ENCODE results near the gene FAM83D. TPM values are rescaled to one million over a fixed set of nuclear protein-coding genes. Genes with fewer than 3 reads are reported as not detected.

The FAM83D gene
- total RNA-seq, 4 donors from 2014 or later: 3.9 to 15.8 (median 11.6) TPM

DNA sequence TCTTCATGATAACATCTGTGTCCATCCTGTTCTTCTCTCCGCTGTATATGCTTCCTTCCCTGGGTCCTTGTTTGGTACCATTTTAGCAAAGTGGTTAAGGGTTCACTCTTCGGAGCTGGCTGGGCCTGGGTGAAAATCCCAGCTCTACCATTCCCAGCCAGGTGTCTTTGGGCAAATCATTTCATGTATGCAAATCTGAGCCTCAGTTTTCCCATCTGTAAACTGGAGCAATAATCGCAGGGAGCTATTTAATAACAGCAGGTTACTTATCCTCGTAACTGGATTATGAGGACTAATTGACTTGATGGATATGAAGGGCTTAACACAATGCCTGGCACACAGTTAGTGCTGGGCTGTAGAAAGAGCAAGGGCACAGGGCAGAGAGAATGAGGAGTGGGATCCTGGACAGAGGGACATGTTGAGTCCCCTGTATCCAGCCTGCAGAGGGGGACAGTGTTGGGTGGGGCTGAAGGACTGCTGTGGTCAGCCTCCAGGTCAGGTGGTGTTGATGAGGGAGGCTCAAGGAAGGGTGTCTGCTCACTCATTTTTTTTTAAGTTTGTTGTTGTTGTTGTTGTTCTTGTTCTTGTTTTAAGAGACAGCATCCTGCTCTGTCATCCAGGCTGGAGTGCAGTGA lies 44.3 kb upstream of the FAM83D start:
- no peak overlapping the region for H3K27ac ChIP-seq
- H3K27me3 ChIP-seq: peaks cover 54% of the 10 kb centered on the region
- DNase-seq (ENCODE audit: low spot score in 2 of 2): no peak
- no peaks in the 10 kb centered on the region for H3K4me1 ChIP-seq
- no peaks in the 10 kb centered on the region for H3K9me3 ChIP-seq
- no peaks in the 10 kb centered on the region for H3K36me3 ChIP-seq
- H3K4me3 ChIP-seq: no peak overlapping the region
- WGBS: 94% methylated on average over 4 of the region's 4 CpGs
- TF ChIP-seq, protein P1, sequence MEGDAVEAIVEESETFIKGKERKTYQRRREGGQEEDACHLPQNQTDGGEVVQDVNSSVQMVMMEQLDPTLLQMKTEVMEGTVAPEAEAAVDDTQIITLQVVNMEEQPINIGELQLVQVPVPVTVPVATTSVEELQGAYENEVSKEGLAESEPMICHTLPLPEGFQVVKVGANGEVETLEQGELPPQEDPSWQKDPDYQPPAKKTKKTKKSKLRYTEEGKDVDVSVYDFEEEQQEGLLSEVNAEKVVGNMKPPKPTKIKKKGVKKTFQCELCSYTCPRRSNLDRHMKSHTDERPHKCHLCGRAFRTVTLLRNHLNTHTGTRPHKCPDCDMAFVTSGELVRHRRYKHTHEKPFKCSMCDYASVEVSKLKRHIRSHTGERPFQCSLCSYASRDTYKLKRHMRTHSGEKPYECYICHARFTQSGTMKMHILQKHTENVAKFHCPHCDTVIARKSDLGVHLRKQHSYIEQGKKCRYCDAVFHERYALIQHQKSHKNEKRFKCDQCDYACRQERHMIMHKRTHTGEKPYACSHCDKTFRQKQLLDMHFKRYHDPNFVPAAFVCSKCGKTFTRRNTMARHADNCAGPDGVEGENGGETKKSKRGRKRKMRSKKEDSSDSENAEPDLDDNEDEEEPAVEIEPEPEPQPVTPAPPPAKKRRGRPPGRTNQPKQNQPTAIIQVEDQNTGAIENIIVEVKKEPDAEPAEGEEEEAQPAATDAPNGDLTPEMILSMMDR (IDR thresholded peaks at IDR 0.05): no peak
- TF ChIP-seq POLR2AphosphoS5 (IDR thresholded peaks at IDR 0.05) (no peak), POLR2A (IDR thresholded peaks at IDR 0.05) (no peak), EP300 (IDR thresholded peaks at IDR 0.05) (no peak)

DNA sequence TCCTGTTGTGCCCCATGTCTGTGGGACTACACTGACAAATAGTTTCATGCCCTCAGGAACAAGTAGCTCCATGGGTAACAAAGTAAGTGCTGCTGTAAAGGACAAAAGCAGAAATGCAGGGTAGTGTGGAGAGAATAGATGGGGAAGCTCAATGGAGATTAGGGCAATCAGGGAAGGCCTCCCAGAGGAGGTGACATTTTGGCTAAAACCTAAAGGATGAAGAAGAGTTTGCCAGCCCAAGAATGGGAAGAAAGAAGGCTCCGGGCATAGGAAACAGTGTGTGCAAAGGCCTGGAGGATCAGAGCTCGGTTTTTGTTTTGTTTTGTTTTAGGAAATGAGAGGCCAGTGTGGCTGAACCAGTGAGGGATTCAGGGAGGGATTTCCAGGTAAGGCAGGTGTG lies 43.6 kb upstream of the FAM83D start:
- DNase-seq (ENCODE audit: low spot score in 2 of 2): no peak
- Histone ChIP-seq H3K27ac (no peak overlapping the region), H3K4me3 (no peak overlapping the region), H3K4me1 (no peaks in the 10 kb centered on the region), H3K36me3 (no peaks in the 10 kb centered on the region), H3K27me3 (peaks cover 54% of the 10 kb centered on the region), H3K9me3 (no peaks in the 10 kb centered on the region)
- WGBS: 80% methylated on average over 2 of the region's 2 CpGs
- no peak for TF ChIP-seq EP300 (IDR thresholded peaks at IDR 0.05)
- TF ChIP-seq POLR2A (IDR thresholded peaks at IDR 0.05): no peak
- no peak for TF ChIP-seq POLR2AphosphoS5 (IDR thresholded peaks at IDR 0.05)
- TF ChIP-seq, protein P1 (IDR thresholded peaks at IDR 0.05): no peak

DNA sequence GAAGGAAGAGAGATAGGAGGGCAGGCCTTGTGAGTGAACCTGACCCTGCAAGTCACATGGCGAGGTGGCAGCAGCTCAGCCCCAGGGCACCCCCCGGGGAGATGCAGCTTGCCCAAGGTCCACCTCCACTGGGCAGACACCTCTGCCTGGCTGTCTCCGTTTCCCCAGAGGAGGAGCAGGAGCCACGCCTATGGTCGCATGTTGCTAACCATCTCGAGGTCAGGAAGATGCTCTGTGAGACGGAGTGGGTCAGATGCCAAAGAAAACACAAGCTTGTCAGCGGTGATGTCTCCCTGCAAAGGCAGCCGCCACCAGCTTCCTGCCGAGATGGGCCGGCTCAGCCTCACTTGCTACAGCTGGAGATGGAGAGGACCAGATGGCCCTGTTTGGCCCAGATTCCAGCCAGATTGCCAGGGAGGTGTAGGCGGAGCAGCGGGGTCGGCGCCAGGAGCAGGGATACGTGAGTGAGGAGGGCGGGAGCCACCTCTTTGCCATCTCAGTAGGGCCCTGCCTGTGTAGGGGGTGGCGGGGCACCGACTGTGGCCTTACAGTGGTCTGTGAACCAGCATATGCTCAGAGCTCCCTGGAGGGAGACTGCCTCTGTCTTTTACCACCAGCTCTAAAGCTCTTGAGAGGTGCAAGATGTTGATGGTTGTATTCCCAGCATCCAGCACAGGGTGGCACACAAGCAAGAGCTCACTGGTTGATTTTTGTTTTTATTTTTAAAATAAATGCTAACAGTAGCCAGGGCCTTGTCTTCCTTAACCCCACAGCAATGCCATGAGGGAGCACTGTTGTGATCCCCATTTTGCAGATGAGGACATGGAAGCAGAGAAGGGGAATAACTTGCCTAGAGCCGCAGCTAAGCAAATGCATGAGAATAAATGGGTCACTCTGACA lies 42.9 kb upstream of the FAM83D start:
- WGBS: 45% methylated on average over 16 of the region's 20 CpGs
- no peak overlapping the region for H3K4me3 ChIP-seq
- no peaks in the 10 kb centered on the region for H3K4me1 ChIP-seq
- DNase-seq (ENCODE audit: low spot score in 2 of 2): no peak
- H3K36me3 ChIP-seq: no peaks in the 10 kb centered on the region
- no peaks in the 10 kb centered on the region for H3K9me3 ChIP-seq
- no peak overlapping the region for H3K27ac ChIP-seq
- peaks cover 51% of the 10 kb centered on the region for H3K27me3 ChIP-seq
- TF ChIP-seq POLR2AphosphoS5 (IDR thresholded peaks at IDR 0.05): no peak
- TF ChIP-seq, protein P1 (IDR thresholded peaks at IDR 0.05): no peak
- no peak for TF ChIP-seq EP300 (IDR thresholded peaks at IDR 0.05)
- TF ChIP-seq POLR2A (IDR thresholded peaks at IDR 0.05): no peak

DNA sequence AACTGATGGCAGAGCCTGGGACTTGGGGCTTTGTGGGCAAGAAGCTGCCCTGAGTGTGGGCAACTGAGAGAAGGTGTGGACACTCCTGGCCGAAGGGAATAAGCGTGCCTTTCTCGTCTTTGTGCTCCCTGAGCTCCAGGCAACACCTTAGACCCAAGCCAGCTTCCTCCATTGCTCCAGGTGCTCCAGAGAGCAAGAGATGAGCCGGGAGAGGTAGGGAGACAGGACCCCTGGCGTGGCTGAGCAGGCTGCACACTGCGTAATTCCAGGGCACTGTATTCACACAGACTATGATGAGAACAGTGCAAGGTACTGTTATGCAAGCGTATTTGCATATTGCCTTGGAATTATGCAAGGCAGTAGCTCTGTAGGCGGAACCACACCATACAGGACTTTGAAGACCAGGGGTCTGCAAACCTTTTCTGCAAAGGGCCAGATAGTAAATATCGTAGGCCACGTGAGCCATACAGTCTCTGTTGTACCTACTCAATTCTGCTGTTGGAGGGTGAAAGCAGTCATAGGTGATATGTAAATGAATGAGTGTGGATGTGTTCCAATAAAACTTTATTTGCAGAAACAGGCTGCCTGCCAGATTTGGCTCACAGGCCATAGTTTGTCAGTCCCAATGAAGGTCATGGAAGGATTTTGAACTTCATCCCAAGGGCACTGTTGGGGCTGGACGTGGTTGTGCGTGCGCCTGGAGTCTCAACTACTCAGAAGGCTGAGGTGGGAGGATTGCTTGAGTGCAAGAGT lies 42.1 kb upstream of the FAM83D start:
- H3K27me3 ChIP-seq: peaks cover 45% of the 10 kb centered on the region
- H3K4me3 ChIP-seq: no peak overlapping the region
- H3K27ac ChIP-seq: no peak overlapping the region
- no peaks in the 10 kb centered on the region for H3K4me1 ChIP-seq
- no peak for DNase-seq (ENCODE audit: low spot score in 2 of 2)
- no peaks in the 10 kb centered on the region for H3K36me3 ChIP-seq
- H3K9me3 ChIP-seq: no peaks in the 10 kb centered on the region
- 91% methylated on average over 13 of the region's 13 CpGs for WGBS
- no peak for TF ChIP-seq POLR2A (IDR thresholded peaks at IDR 0.05)
- TF ChIP-seq POLR2AphosphoS5 (IDR thresholded peaks at IDR 0.05): no peak
- TF ChIP-seq EP300 (IDR thresholded peaks at IDR 0.05): no peak
- TF ChIP-seq, protein P1 (IDR thresholded peaks at IDR 0.05): no peak
